GM12873 (cell line): ENCODE measurements around the gene RBBP8NL.

ENCODE experiments used
- TF ChIP-seq, protein P1 (sequence below): IDR thresholded peaks from 2 replicates; pipeline ENCODE4 v1.5.1; 2012; ENCODE audit warnings: low read depth, mild to moderate bottlenecking, moderate library complexity, low read length, control low read depth; ENCODE audit not compliant: insufficient read depth; ENCODE audit errors: missing control alignments

Gene RBBP8NL

DNA sequence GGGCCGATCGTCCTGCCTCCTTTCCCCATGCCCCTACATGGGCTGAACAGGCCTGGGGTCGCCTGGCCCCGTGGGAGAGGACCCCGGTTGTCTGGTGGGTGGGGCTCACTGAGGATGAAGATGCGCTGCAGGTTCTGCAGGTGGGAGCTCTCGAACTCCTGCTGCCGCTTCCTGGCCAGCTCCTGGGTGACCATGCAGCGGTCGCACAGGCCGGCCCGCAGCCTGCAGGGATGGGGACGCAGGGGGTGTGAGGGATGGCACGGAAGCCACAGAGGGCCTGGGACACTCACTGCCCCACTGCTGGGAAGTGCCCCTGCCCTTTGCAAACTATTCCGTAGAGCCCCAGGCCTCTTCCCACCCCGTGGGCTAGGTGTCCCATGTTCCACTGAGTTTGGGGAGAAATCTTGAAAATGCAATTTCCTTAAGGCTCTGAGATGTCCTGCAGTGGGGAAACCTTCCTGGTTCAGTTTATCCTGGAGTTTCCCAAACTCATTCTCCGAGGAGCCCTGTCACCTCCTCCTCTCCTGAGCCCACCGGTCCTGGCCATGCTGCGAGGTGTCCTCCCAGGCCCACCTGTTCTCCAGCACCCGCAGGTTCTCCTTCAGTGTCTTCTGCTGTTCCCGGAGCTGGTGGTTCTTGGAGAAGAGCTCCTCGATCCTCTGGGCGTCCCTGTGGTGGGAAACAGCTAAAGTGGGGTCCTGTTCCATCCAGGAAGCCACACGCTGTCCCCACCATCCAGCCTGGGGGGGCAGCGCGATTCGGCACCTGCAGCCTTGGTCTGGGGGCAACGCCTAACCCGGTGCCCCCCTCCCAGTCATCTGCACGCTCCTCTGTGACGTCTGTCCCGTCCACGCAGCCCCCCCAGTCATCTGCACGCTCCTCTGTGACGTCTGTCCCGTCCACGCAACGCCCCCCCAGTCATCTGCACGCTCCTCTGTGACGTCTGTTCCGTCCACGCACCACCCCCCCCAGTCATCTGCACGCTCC lies 10.4 kb downstream of the RBBP8NL start:
- TF ChIP-seq, protein P1, sequence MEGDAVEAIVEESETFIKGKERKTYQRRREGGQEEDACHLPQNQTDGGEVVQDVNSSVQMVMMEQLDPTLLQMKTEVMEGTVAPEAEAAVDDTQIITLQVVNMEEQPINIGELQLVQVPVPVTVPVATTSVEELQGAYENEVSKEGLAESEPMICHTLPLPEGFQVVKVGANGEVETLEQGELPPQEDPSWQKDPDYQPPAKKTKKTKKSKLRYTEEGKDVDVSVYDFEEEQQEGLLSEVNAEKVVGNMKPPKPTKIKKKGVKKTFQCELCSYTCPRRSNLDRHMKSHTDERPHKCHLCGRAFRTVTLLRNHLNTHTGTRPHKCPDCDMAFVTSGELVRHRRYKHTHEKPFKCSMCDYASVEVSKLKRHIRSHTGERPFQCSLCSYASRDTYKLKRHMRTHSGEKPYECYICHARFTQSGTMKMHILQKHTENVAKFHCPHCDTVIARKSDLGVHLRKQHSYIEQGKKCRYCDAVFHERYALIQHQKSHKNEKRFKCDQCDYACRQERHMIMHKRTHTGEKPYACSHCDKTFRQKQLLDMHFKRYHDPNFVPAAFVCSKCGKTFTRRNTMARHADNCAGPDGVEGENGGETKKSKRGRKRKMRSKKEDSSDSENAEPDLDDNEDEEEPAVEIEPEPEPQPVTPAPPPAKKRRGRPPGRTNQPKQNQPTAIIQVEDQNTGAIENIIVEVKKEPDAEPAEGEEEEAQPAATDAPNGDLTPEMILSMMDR, result no peak

DNA sequence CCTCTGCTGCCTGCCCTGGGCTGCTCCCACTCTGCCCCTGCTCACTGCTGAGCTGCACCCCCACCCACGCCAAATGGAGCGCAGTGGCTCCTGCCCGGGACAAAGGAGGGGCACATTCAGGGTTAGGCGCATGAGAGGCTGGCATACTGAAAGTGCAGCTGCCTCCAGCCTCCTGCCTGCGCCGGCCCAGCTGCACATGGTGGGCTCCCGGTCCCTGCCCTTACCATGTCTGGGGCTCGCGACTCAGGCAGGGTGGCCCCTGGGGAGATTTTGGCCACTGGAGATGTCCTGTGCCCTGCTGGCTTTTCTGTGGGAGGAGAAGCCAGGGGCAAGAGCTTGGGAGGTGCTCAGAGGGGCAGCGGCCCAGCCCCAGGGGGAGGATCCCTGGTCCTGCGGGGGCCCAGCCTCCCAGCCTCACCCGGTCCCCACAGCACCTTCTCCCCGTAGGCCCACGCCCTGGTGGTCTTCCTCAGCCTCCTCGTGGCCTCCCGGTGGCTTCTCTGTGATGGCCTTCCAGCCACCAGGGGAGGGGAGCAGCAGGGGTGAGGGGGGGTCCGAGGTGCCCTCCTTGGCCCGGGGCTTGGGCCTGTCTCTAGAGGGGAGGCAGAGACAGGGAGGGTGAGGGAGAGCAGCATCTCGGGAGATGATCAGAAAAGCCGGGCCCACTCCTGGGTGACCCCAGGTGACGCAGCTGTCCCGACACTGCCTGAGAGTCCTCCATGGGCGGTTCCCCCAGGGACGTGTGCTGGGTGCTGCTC lies 11.8 kb downstream of the RBBP8NL start:
- TF ChIP-seq, protein P1, result no peak

DNA sequence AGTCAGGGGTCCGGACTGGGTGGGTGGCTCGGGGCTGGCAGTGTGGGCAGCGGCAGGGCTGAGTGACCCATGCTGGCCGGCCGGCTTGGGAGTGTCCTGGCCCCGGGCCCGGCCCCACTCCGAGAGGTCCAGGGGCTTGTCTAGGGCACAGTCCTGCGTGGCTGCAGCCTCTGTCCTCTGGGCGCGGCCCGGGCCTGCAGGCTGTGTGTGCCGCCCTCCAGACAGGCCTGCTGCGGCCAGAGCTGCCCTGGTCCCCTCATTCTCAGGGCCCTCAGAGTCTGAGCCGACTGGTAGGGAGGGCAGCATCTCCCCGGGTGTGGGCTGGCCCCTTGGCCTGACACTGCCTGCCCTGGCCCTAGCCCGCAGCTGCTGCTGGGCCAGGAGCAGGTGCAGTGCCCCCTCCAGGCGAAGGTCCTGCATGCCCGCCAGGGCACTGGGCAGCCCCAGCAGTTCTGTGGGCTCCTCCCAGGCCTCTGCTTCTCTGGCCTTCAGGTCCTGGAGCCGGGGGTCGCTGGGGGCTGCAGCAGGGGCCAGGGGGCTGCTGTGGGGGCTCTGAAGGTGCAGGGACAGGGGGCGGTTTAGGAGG lies 13.3 kb downstream of the RBBP8NL start:
- TF ChIP-seq, protein P1, result peak; percentile 27

DNA sequence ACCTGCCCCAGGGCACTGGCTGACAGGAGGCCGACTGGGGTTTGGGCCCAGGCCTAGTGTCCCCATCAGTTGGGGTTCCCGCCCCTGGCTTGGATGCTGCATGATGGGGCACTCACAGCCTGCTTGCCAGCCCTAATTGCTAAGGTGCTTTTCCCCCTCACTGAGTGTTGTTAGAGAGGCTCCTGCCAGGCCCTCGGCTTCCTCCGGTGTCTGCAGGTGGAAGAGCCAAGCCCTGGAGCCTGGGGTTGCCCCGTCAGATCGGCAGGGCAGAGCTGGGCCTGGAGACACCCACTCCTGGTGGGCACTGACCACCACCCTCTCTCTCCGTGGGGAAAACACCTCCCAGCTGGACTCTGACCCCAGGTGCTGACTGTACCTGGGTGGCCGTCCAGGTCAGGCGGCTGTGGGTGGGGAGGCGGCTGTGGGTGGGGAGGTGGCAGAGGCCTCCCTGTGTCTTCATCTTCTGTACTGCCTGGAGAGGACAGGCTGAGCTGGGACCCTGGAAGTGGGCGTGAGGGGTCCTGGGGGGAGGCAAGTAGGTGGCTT lies 14.2 kb downstream of the RBBP8NL start:
- TF ChIP-seq, protein P1, result no peak

DNA sequence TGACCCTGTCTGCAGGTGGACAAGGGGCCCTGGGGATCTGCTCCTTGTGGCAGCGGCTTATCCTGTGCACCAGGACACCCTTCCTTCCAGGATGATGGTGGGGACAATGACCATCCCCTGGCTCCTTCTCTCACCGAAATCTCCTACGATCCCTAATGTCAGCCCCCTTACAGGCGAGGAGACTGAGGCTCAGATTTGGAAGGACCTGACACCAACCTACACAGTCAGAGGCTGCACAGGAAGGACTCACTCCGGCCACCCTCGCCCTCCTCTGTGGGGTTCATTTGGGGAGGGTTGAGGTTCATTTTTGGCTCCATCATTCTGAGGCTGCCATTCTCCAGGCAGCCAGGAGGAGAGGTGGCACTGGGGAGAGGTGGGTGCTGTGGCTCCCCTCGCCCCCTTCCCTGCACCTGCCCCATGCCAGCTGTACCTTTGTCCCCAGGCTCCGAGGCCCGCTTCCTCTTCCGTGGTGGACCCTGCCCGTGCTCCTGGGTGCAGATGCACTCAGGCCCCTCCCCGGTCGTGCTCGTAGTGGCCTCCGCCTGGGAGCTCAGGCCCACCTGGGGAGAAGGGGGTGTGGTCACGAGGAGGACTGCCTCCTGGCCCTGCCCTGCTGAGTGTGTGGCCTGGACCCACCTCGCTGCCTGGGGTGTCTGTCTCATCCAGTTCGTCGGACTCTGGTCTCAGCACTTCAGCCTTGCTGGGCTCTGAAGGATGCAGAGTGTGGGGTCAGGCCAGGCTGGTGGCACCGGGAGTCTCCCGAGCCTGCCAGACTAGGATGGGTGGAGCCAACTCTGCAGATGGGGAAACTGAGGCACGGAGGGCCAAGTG lies 14.9 kb downstream of the RBBP8NL start:
- TF ChIP-seq, protein P1, result no peak

DNA sequence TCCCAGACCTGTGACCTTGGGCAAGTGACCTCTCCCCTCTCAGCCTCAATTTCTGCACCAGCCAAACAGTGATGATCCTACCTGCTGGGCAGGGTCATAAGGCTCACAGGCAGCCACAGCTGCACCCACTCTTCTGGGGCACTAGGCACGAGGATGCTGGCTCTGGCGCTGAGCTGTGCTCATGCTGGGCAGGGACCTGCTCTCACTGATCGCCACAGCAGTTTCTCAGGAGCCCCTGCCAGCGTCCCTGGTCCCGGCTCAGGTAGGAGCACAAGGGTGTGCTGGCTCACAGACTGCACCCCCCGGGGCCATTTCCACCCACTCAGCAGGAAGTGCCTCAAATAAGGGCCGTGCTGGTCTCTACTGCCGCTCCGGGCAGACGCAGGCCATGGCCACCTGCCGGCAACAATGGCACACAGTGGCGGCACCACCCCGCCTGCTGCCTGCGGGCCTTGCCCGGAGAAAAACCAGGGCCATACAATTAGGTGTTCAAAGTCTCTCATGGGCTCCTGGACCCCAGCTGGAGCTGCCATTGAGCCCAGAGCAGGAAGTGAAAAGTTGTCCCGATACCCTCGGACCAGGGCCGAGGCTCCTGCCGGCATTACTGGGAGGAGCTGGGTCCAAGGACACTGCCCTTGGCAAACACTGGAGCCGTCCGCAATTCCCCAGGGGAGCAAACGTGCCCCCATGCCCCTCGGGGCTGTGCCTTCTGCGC lies 15.7 kb downstream of the RBBP8NL start:
- TF ChIP-seq, protein P1, result no peak
